HG03460 (cell line): Measurements from ENCODE around the gene NKX2-3.

Source experiments
- ATAC-seq: cut with Tn5 transposase; IDR thresholded peaks from one replicate; pipeline ENCODE4 v1.9.1; 2021; ENCODE audit not compliant: unreplicated experiment

The NKX2-3 gene

GRCh38 chr10:99573790-99574189 lies 41.0 kb downstream of the NKX2-3 start:
- ATAC-seq, result no peak

- no peak for ATAC-seq
Measured at GRCh38 chr10:99579971-99580370, 47.2 kb downstream of the NKX2-3 start.

GRCh38 chr10:99582255-99582770 lies 49.6 kb downstream of the NKX2-3 start:
- ATAC-seq, result no peak

- no peak for ATAC-seq
Measured at GRCh38 chr10:99583687-99584086, 50.9 kb downstream of the NKX2-3 start.
